GM18861 (cell line): Measurements from ENCODE around the gene TBC1D20.

Experiments
- ATAC-seq: cut with Tn5 transposase; IDR thresholded peaks from one replicate; pipeline ENCODE4 v1.9.1; 2021; ENCODE audit not compliant: unreplicated experiment

Gene TBC1D20

GRCh38 chr20:440148-440547 is 22.2 kb downstream of the TBC1D20 start:
- ATAC-seq: no peak

- ATAC-seq: no peak
Measured at GRCh38 chr20:438571-439469, 23.5 kb downstream of the TBC1D20 start.

- no peak for ATAC-seq
Measured at GRCh38 chr20:437787-438486, 24.4 kb downstream of the TBC1D20 start.

GRCh38 chr20:436476-436875 is 25.9 kb downstream of the TBC1D20 start:
- no peak for ATAC-seq

GRCh38 chr20:435558-435957 is 26.8 kb downstream of the TBC1D20 start:
- no peak for ATAC-seq

- no peak for ATAC-seq
Measured at GRCh38 chr20:434661-435419, 27.5 kb downstream of the TBC1D20 start.

GRCh38 chr20:434221-434620 is 28.1 kb downstream of the TBC1D20 start:
- no peak for ATAC-seq

GRCh38 chr20:433300-433975 is 28.9 kb downstream of the TBC1D20 start:
- peak; percentile 79 for ATAC-seq

GRCh38 chr20:432677-433299 is 29.5 kb downstream of the TBC1D20 start:
- ATAC-seq: peak; percentile 11

GRCh38 chr20:432208-432607 is 30.1 kb downstream of the TBC1D20 start:
- ATAC-seq: no peak

- no peak for ATAC-seq
Measured at GRCh38 chr20:431012-431904, 31.1 kb downstream of the TBC1D20 start.

- no peak for ATAC-seq
Measured at GRCh38 chr20:430091-430999, 32.0 kb downstream of the TBC1D20 start.

- ATAC-seq: no peak
Measured at GRCh38 chr20:428658-429200, 33.6 kb downstream of the TBC1D20 start.

GRCh38 chr20:427849-428657 is 34.3 kb downstream of the TBC1D20 start:
- ATAC-seq: no peak

GRCh38 chr20:427401-427800 is 34.9 kb downstream of the TBC1D20 start:
- no peak for ATAC-seq

GRCh38 chr20:426566-426965 is 35.8 kb downstream of the TBC1D20 start:
- ATAC-seq: no peak

GRCh38 chr20:421685-422250 is 40.6 kb downstream of the TBC1D20 start:
- no peak for ATAC-seq
